Inferior parietal cortex (tissue), 1 donor: ENCODE measurements around the gene CALHM6.
"Not testable (repeated sequence)": the region's sequence is repeated elsewhere in the genome, so short reads cannot be mapped to it uniquely, and the experiment has no call there.

Source experiments
- DNase-seq: peaks from one replicate; pipeline ENCODE4 v3.0.0-alpha.2; 2016; ENCODE audit errors: extremely low spot score

CALHM6 gene

GRCh38 chr6:116476002-116476678, 15.0 kb downstream of the CALHM6 start:
- DNase-seq: no peak

GRCh38 chr6:116482780-116483179, 21.6 kb downstream of the CALHM6 start:
- no peak for DNase-seq

- DNase-seq: no peak
These were observed 22.4 kb downstream of the CALHM6 start for GRCh38 chr6:116483616-116484015.

- DNase-seq: no peak
These were observed 24.5 kb downstream of the CALHM6 start for GRCh38 chr6:116485559-116486184.

- no peak for DNase-seq
These were observed 30.6 kb downstream of the CALHM6 start for GRCh38 chr6:116491610-116492330.

GRCh38 chr6:116492331-116493067, 31.3 kb downstream of the CALHM6 start:
- no peak for DNase-seq

- DNase-seq: not testable (repeated sequence)
These were observed 34.0 kb downstream of the CALHM6 start for GRCh38 chr6:116495161-116495560.

GRCh38 chr6:116497113-116497676, 36.0 kb downstream of the CALHM6 start:
- no peak for DNase-seq

- no peak for DNase-seq
These were observed 39.8 kb downstream of the CALHM6 start for GRCh38 chr6:116500969-116501433.

GRCh38 chr6:116507324-116507723, 46.1 kb downstream of the CALHM6 start:
- DNase-seq: no peak

GRCh38 chr6:116508527-116508926, 47.4 kb downstream of the CALHM6 start:
- no peak for DNase-seq

- no peak for DNase-seq
These were observed 50.4 kb downstream of the CALHM6 start, which contains the start of gene CALHM5 for GRCh38 chr6:116511424-116512110. Gene CALHM5, plus strand, starts transcription at chr6:116511639. Its CDS starts 58 bp downstream, at chr6:116511697.

GRCh38 chr6:116512111-116512559, 51.0 kb downstream of the CALHM6 start:
- no peak for DNase-seq

GRCh38 chr6:116512734-116513133, 51.6 kb downstream of the CALHM6 start:
- no peak for DNase-seq
